ENCODE results near the gene TSGA10IP. TPM values are rescaled to one million over a fixed set of nuclear protein-coding genes. Genes with fewer than 3 reads are reported as not detected.

The TSGA10IP gene
- total RNA-seq, 2 experiments from 2014 or later = not detected

DNA sequence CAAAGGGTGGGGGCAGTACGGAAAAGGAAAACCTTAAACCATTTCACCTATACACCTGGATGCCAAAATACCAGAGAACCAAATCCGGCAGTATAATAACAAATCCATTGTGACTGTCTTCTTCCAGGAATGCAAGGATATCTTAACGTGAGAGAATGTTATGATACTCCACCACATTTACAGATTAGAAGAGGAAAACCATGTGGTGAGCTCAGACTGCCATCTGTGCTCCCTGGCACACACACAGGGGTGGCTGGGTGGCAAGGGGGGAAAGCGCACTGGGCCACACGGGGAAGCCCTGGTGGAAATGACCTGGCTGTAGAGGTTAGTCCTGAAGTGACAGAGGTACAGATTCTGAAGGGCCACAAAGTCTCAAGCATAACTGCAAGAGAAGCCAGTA, 46.8 kb downstream of the TSGA10IP start:
- no peak for DNase-seq
- Mint-ChIP-seq H3K27me3 (no peaks in the 10 kb centered on the region), H3K36me3 (peaks cover 11% of the 10 kb centered on the region), H3K4me1 (peaks cover 6% of the 10 kb centered on the region), H3K9me3 (no peaks in the 10 kb centered on the region), H3K27ac (no peak overlapping the region), H3K4me3 (no peak overlapping the region)

DNA sequence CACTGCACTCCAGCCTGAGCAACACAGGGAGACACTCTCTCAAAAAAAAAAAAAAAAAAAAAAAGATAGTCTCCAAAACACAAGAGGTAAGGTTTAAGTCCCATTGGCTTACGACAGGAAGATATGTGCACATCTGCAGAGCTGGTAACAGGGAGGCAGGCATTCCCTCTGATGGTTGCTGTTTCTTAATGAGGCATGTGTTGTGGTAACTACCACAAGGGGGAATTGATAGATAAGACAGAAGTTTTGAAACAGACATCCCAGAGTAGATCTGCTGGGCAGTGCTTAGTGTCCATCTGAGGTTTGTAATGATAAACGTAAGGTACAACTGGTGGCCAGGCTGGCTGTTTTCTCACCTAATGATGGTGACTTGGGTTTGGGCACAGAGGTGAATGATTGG, 52.0 kb downstream of the TSGA10IP start:
- H3K4me3 Mint-ChIP-seq = no peak overlapping the region
- H3K36me3 Mint-ChIP-seq = peaks cover 40% of the 10 kb centered on the region
- H3K4me1 Mint-ChIP-seq = peaks cover 24% of the 10 kb centered on the region
- no peak for DNase-seq
- no peak overlapping the region for H3K27ac Mint-ChIP-seq
- H3K27me3 Mint-ChIP-seq = no peaks in the 10 kb centered on the region
- no peaks in the 10 kb centered on the region for H3K9me3 Mint-ChIP-seq

DNA sequence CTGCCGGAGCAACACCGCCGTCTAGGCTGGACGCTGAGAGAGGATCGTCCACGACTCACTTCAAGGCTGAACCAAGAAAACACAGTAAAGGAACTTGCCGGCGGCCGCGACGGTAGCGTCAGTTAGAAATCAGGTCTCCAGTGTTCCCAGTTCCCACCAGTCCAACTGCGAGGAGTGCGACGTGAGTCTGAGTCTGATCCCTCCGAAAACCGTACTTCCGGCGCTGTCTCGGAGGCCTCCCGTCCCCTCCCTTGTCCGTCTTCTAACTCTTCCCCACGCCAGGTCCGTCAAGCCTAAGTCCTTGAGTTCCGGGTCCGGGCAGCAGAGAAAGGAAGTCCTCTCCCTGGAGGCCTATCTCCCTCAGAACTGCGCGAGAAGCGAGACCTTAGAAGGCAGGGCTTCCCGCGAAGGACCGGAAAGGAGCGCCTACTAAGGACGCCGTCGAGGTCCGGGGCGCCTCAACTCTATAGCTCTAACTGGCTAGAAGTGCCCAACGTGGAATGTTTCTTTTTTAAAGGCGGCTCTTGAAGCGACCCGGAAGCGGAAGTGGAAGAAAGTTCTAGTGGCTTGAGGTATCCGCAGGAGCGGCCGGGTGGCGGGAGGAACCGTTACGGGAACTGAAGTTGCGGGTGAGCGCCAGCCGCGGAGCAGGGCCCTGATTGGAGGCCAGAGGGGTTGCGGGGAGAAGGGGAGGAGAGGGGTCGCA, 56.8 kb downstream of the TSGA10IP start, which contains the start of the genes BANF1 and EIF1AD:
BANF1 (plus strand) TSS at position 562 of the 706 bp plus-strand sequence. CDS start 748 bp downstream, outside the sequence.
EIF1AD (minus strand) TSS at position 216 of the 706 bp plus-strand sequence. CDS start 1,768 bp downstream, outside the sequence.
- Mint-ChIP-seq H3K27ac (peak within 1 kb of the TSS; percentile 99), H3K27me3 (no peaks in the 10 kb centered on the region), H3K9me3 (no peaks in the 10 kb centered on the region), H3K36me3 (peaks cover 62% of the 10 kb centered on the region), H3K4me3 (peak within 1 kb of the TSS; percentile 100), H3K4me1 (peaks cover 41% of the 10 kb centered on the region)
- peak; percentile 93 for DNase-seq

DNA sequence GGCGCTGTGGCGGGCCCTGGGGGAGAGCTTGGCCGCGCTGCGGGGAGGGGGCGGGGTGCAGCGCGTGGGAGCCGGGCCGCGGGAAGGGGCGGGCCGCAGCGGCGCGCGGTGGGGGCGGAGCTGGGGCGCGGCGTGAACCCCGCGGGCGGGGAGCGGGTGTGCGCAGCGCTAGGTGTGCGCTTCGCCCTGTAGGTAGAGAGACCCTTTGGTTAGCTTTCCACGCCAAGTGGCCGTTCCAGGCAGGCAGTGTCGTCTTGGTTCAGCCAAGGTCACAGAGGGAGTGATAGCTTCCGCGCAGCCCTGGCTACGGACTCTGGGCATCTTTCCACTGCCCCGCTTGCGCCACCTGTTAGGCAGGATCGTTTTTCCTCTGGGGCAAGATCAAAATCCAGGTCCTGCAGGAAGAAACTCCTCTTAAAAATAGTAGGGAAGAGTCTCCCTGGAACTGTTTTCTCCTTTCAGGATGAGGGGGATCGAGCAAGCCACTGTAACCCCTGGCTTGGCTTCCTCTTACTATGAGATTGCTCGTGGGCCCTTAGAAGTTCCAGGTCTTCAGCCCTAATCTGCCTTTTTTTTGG, 57.5 kb downstream of the TSGA10IP start:
- Mint-ChIP-seq H3K9me3 (no peaks in the 10 kb centered on the region), H3K27me3 (no peaks in the 10 kb centered on the region), H3K4me3 (peak overlapping the region; percentile 100), H3K36me3 (peaks cover 58% of the 10 kb centered on the region), H3K27ac (peak overlapping the region; percentile 99), H3K4me1 (peaks cover 41% of the 10 kb centered on the region)
- peak; percentile 80 for DNase-seq

DNA sequence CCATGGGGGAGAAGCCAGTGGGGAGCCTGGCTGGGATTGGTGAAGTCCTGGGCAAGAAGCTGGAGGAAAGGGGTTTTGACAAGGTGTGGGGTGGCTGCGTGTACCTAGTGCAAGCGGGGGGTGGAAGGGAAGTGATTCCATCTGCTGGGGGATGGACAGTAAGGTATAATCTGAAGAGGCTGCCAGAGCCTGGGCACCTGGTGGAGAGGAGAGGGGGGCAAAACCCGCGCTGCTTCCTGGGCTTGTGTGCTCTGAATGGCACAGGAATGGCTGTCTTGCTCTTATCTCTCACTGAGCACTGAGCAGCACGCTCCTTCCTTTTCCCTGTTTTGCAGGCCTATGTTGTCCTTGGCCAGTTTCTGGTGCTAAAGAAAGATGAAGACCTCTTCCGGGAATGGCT, 58.0 kb downstream of the TSGA10IP start:
- Mint-ChIP-seq H3K27ac (peak overlapping the region; percentile 89), H3K27me3 (no peaks in the 10 kb centered on the region), H3K36me3 (peaks cover 54% of the 10 kb centered on the region), H3K4me1 (peaks cover 39% of the 10 kb centered on the region), H3K4me3 (peak overlapping the region; percentile 100), H3K9me3 (no peaks in the 10 kb centered on the region)
- no peak for DNase-seq

DNA sequence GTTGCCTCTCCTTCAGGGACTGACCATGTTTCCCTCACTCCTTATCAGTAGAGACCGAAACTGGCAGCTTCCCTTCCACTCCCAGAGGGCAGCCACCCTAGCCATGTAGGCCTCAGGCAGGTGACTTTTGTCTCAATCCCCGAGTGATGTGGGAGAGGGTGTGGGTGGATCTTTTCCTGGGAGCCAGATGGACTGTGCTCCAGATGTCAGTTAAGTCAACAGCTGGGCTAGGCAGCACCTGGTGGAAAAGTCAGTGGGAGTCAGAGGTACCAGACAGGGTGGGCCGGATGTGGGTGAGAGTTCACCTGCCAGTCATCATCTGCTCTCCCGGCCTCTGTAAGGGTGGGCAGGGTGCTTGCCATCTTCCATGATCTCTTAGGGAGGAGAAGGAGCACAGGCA, 58.9 kb downstream of the TSGA10IP start:
- no peaks in the 10 kb centered on the region for H3K27me3 Mint-ChIP-seq
- peak overlapping the region; percentile 38 for H3K27ac Mint-ChIP-seq

DNA sequence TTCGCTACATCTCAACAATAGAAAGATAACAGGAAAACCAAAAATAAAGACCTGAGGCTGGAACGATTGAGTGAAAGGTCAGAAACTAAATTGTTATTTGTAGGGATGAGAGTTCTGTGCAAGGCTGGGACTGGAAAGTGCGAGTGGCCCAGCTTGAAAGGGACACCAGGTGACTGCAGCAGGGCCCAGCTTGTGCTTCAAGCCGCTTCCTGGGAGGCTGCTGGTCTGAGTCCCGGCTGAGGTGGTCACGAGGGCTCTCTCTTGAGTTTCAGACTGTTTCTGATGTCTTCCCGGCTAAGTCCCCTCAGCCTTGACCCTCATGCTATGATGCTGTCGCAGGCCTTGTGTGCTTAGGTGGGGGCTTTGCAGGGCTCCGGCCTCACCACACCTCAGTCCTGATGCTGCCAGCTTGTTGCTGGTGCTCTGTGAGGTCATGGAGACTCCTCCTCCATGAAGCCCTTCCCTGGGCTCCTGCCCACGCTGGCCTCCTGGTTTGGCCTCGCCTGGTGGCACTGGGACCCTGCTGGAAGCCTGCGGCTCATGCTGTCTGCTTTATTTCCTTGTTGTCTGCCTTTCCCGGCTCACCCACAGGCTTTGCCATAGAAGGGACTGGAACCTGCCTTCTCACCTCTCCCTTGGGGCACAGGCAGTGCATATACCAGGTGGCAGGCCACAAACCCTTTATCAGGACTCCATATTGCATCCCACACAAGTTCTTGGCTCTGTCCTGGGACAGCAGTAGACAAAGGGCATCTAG, 61.0 kb downstream of the TSGA10IP start:
- H3K36me3 Mint-ChIP-seq = peaks cover 32% of the 10 kb centered on the region
- H3K4me3 Mint-ChIP-seq = no peak overlapping the region
- no peak overlapping the region for H3K27ac Mint-ChIP-seq
- no peaks in the 10 kb centered on the region for H3K9me3 Mint-ChIP-seq
- peaks cover 17% of the 10 kb centered on the region for H3K4me1 Mint-ChIP-seq
- no peak for DNase-seq
- no peaks in the 10 kb centered on the region for H3K27me3 Mint-ChIP-seq

More for the DNA sequence above, 58.9 kb downstream of the TSGA10IP start:
- Mint-ChIP-seq H3K4me1 (peaks cover 34% of the 10 kb centered on the region), H3K4me3 (peak overlapping the region; percentile 100), H3K36me3 (peaks cover 49% of the 10 kb centered on the region), H3K9me3 (no peaks in the 10 kb centered on the region)
- no peak for DNase-seq

DNA sequence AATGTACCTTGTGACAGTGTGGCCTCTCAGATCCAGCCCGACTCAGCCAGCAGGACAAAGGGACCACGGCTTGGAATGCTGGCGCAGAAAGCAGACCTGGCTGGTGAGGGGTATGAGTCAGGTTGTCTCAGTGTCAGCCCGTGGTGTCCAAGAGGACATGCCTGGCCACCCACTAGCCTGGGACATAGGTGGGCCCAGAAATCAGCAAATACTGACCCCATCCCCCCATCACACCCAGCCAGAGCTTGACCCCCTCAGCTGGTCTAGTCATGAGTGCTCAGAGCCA, 61.6 kb downstream of the TSGA10IP start:
- Mint-ChIP-seq H3K27me3 (no peaks in the 10 kb centered on the region), H3K9me3 (no peaks in the 10 kb centered on the region), H3K27ac (no peak overlapping the region), H3K36me3 (peaks cover 28% of the 10 kb centered on the region), H3K4me3 (no peak overlapping the region), H3K4me1 (peaks cover 17% of the 10 kb centered on the region)
- DNase-seq = no peak

DNA sequence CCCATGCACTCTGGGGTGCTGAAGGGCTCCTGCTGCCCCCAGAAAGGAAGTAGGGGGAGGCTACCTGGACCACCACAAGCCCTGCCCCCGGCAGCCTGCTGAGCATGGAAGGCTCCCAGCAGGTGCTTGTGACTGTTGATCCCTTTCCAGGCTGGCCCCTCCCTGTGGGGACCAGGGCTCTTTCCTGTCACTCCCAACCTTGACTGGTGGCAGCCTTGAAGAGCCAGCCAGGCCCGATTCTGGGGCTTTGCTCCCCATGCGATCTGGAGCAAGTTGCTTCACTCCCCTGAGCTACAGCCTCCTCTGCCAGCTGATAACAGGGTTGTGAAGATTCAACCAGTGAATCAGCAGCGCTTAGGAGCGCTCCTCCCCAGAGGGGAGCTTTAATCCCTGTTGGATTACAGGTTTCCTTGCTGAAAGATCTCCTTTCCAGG, 61.9 kb downstream of the TSGA10IP start:
- H3K27ac Mint-ChIP-seq = no peak overlapping the region
- peaks cover 3% of the 10 kb centered on the region for H3K27me3 Mint-ChIP-seq
- no peaks in the 10 kb centered on the region for H3K9me3 Mint-ChIP-seq
- no peak overlapping the region for H3K4me3 Mint-ChIP-seq
- peaks cover 17% of the 10 kb centered on the region for H3K4me1 Mint-ChIP-seq
- H3K36me3 Mint-ChIP-seq = peaks cover 25% of the 10 kb centered on the region
- DNase-seq = no peak

DNA sequence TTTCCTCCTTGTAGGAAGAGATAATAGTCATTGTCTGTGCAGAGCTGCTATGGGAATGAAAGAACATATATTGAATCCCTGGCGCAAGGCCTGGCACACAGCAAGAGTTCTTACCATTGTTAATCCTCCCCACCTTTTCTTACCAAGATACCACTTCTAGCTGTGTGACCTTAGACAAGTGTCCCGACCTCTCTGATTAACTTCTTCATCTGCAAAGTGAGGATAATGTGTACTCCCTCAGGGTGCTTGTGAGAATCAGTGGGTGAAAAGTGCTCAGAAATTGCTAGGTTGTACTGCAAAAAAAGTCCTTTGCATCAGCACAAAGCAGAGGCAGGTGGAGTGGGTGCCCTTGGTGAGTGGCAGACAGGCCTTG, 62.8 kb downstream of the TSGA10IP start:
- H3K9me3 Mint-ChIP-seq = no peaks in the 10 kb centered on the region

DNA sequence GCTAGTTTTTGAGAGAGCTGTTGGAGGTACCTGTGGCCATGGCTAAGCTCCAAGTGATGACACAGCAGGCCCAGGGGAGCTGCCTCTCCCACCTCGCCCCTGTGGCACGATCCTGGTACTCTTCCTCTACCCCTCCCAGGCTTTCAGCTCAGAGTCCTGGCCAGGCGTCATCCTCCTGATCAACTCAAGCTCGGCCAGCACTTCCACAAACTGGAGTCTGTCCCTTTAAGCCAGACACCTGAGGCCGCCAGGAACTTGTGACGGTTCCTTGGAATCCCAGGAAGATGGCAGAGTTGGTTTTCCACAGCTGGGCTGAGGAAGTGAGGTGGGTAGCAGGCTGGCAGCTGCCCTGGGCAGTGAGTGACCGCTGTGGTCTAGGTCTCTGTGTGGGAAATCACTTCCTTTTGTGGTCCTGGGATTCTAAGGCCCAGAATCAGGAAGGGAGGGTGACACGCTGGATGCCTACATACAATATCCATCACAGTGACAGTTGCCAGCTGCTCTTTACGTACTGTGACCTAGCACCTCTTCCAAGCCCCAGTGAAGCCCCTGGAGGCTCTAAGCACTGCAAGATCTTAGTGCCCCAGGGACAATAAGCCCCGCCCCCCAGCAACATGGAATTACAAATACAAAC, 63.3 kb downstream of the TSGA10IP start:
- no peak for DNase-seq
- Mint-ChIP-seq H3K27ac (no peak overlapping the region), H3K4me1 (peaks cover 9% of the 10 kb centered on the region), H3K9me3 (no peaks in the 10 kb centered on the region), H3K27me3 (peaks cover 15% of the 10 kb centered on the region), H3K36me3 (peaks cover 14% of the 10 kb centered on the region), H3K4me3 (no peak overlapping the region)

More for the DNA sequence above, 62.8 kb downstream of the TSGA10IP start:
- Mint-ChIP-seq H3K4me1 (peaks cover 14% of the 10 kb centered on the region), H3K4me3 (no peak overlapping the region), H3K27me3 (peaks cover 10% of the 10 kb centered on the region), H3K36me3 (peaks cover 19% of the 10 kb centered on the region), H3K27ac (no peak overlapping the region)
- no peak for DNase-seq

Other genes starting within 250 kb of the TSGA10IP start
- 10 to 100 TPM; 65.0 to 65.4 TPM for gene KAT5, start 233.2 kb upstream of the TSGA10IP start, total RNA-seq
- 100 to 1,000 TPM; 104 to 108 TPM for gene RNASEH2C, start 224.7 kb upstream of the TSGA10IP start, total RNA-seq
- 10 to 100 TPM; 20.4 to 20.6 TPM for gene AP5B1, start 164.5 kb upstream of the TSGA10IP start, total RNA-seq
- gene OVOL1, start 158.4 kb upstream of the TSGA10IP start, total RNA-seq = under 1 TPM; 0.42 to 0.45 TPM
- 1 to 10 TPM; 2.4 to 3.3 TPM for gene SNX32, start 111.5 kb upstream of the TSGA10IP start, total RNA-seq
- 1,000 to 10,000 TPM; 1,050 to 1,075 TPM for gene CFL1, start 87.3 kb upstream of the TSGA10IP start, total RNA-seq
- gene MUS81, start 85.0 kb upstream of the TSGA10IP start, total RNA-seq = 10 to 100 TPM; 64.0 to 67.4 TPM
- gene EFEMP2, start 72.7 kb upstream of the TSGA10IP start, total RNA-seq = 1 to 10 TPM; 8.5 to 8.9 TPM
- gene CTSW, start 65.6 kb upstream of the TSGA10IP start, total RNA-seq = 10 to 100 TPM; 39.3 to 41.5 TPM
- gene FIBP, start 57.0 kb upstream of the TSGA10IP start, total RNA-seq = 100 to 1,000 TPM; 113 to 114 TPM
- gene CCDC85B, start 54.8 kb upstream of the TSGA10IP start, total RNA-seq = 10 to 100 TPM; 78.5 to 81.3 TPM
- gene FOSL1, start 45.1 kb upstream of the TSGA10IP start, total RNA-seq = 10 to 100 TPM; 15.8 to 16.0 TPM
- 10 to 100 TPM; 16.8 to 16.9 TPM for gene C11orf68, start 26.4 kb upstream of the TSGA10IP start, total RNA-seq
- 100 to 1,000 TPM; 108 to 109 TPM for gene DRAP1, start 26.1 kb upstream of the TSGA10IP start, total RNA-seq
- 10 to 100 TPM; 59.6 to 62.6 TPM for gene SART1, start 16.3 kb downstream of the TSGA10IP start, total RNA-seq
- 10 to 100 TPM; 56.8 to 63.7 TPM for gene EIF1AD, start 56.7 kb downstream of the TSGA10IP start, total RNA-seq
- 100 to 1,000 TPM; 253 to 277 TPM for gene BANF1, start 57.0 kb downstream of the TSGA10IP start, total RNA-seq
- gene CST6, start 66.5 kb downstream of the TSGA10IP start, total RNA-seq = not detected
- gene CATSPER1, start 81.0 kb downstream of the TSGA10IP start, total RNA-seq = not detected
- under 1 TPM; 0.70 to 0.95 TPM for gene GAL3ST3, start 103.7 kb downstream of the TSGA10IP start, total RNA-seq
- gene SF3B2, start 106.9 kb downstream of the TSGA10IP start, total RNA-seq = 100 to 1,000 TPM; 268 TPM
- gene PACS1, start 124.8 kb downstream of the TSGA10IP start, total RNA-seq = 10 to 100 TPM; 58.4 to 61.4 TPM